Activated CD8-positive, alpha-beta memory T cell treated with anti-CD3 and anti-CD28 coated beads, Interleukin-2, amount 50 U/mL, for 48 hours (primary cell): ENCODE measurements around the gene SLC37A4.
"Not testable (repeated sequence)": the region's sequence is repeated elsewhere in the genome, so short reads cannot be mapped to it uniquely, and the experiment has no call there.

Experiments
- DNase-seq: peaks from one replicate; pipeline ENCODE4 v3.0.0-alpha.2; 2020

Gene SLC37A4

DNA sequence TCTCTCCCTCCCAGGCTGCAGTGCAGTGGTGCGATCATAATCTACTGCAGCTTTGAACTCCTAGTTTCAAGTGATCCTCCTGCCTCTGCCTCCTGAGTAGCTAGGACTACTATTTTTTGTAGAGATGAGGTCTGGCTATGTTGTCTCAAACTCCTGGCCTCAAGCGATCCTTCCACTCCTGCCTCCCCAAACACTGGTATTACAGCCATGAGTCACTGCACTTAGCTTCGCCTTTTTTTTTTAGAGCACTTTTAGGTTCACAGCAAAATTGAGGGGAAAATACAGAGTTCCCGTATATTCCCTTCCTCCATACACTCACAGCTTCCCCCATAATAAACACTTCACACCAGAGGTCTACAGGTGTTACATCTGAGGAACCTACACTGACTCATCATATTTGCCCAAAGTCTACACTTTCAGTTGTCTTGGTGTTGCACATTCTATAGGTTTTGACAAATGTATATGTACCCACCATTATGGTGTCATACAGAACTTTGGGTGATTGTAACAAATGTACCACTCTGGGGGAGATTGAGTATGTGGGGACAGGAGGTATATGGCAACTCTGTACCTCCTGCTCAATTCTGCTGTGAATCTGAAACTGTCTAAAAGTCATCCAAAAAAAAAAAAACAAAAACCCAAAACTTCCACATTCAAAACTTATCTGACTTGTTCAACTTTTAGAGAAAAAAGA lies 11.3 kb upstream of the SLC37A4 start:
- DNase-seq, result no peak

DNA sequence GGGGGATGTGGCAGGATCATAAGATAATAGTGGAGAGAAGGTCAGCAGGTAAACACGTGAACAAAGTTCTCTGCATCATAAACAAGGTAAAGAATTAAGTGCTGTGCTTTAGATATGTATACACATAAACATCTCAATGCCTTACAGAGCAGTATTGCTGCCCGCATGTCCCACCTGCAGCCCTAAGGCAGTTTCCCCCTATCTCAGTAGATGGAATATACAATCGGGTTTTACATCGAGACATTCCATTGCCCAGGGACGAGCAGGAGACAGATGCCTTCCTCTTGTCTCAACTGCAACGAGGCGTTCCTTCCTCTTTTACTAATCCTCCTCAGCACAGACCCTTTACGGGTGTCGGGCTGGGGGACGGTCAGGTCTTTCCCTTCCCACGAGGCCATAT lies 8.8 kb upstream of the SLC37A4 start:
- not testable (repeated sequence) for DNase-seq

DNA sequence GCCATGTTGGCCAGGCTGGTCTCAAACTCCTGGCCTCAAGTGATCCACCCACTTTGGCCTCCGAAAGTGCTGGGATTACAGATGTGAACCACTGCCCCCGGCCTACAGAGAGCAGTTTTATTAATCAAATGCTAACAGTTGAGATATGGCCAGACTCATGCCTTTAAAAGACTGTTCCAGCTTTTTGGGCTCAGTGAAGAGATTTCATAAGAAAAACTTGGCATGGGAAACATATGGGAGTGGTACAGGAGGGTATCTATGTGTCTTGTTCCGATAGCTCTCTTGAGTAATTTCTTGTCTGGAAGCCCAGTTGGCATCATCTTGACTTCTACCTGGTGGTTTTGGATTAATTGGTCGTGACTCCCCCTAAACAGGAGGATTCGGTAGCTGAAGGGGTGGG lies 8.2 kb upstream of the SLC37A4 start:
- no peak for DNase-seq

DNA sequence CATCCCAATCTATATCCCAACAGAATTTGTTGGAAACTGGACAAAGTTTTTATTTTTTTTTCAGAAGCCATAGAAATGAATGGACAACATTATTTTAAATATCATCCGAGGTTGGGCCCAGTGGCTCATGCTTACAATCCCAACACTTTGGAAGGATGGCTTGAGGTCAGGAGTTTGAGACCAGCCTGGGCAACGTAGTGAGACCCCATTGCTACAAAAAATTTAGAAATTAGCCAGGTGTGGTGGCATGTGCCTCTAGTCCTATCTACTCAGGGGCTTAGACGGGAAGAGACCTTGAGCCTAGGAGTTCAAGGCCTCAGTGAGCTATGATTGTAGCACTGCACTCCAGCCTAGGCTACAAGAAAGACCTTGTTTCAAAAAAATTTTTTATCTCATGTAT lies 4.1 kb upstream of the SLC37A4 start:
- DNase-seq, result no peak

DNA sequence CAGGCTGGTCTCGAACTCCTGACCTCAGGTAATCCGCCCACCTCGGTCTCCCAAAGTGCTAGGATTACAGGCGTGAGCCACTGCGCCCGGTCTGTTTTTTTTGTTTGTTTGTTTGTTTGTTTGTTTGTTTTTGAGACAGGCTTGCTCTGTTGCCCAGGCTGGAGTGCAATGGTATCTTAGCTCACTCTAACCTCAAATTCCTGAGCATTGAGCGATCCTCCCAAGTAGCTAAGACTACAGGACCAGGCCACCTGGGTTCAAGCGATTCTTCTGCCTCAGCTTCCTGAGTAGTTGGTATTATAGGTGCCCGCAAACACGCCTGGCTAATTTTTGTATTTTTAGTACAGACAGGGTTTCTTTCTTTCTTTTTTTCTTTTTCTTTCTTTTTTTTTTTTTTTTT lies 2.7 kb upstream of the SLC37A4 start:
- not testable (repeated sequence) for DNase-seq

DNA sequence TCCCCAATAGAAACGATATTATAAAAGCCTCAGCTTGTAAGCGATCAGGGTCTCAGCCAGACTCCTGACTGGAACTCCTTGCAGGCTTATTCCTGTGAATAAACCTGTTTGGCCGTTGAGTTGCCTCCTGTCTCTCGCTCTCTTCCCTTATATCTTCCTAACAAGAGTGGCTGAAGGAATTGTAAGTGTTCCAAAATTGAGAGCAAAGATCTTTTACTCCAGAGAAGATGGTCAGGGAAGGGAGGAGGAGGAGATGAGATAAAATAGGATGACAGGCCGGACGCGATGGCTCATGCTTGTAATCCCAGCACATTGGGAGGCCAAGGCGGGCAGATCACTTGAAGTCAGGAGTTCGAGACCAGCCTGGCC lies 1.2 kb upstream of the SLC37A4 start:
- no peak for DNase-seq

DNA sequence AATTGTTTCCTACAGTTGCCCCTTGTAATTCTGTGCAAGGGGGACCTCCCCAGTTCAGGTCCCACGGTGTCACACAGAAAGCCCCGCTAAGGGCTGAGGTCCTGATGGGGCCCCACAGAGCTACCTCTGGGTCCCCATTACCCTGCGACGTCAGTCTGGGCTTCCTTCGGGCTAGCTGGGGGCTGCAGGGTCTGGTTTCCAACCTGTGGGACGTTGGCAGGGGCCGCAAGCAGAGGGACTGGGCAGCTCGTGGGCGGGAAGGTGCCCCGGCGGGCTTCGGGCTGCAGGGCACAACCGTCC lies 698 bp downstream of the SLC37A4 start:
- no peak for DNase-seq

DNA sequence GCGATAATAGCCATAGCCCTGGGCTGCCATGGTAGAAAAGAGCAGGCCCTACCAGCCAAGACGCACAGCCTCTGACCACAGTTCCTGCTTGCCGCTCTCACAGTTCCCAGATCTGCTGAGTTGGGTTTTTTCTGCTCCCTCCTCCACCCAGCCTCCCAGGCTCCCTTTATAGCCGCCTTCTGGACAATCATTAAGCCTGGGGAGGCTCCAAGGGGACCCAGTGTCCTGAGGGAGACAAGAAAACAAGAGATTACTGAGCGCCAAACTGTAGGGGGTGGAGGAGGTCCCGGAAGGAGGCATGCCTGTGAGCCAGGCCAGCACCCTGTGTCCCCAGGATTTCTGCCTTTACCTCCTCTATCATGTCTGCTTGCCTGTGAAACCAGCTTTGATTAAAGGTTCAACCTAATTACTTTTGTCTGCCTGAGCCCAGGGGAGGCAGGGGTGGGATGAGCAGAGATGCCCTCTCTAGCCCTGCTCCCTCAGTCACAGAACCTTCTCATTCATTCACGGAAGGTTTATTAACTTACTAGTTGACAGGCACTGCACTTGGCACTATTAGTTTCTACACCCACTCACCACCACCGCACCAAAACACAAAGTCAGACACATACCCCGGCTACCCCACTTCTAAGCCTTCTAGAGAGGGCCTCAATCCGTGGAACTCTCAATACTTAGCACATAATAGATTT lies 1.2 kb downstream of the SLC37A4 start:
- DNase-seq, result no peak

DNA sequence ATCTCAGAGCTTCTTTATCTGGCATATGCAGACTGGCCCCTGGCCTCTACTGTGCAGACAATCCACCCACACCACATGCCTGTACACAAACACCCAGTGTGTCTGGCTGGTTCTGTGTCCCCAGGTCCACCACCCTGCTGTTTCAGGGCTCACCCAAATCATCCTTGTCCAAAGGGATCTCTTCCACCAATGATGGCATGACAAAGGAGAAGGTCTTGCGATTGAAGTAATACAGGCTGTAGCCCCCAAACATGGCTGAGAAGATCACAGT lies 1.7 kb downstream of the SLC37A4 start:
- no peak for DNase-seq

DNA sequence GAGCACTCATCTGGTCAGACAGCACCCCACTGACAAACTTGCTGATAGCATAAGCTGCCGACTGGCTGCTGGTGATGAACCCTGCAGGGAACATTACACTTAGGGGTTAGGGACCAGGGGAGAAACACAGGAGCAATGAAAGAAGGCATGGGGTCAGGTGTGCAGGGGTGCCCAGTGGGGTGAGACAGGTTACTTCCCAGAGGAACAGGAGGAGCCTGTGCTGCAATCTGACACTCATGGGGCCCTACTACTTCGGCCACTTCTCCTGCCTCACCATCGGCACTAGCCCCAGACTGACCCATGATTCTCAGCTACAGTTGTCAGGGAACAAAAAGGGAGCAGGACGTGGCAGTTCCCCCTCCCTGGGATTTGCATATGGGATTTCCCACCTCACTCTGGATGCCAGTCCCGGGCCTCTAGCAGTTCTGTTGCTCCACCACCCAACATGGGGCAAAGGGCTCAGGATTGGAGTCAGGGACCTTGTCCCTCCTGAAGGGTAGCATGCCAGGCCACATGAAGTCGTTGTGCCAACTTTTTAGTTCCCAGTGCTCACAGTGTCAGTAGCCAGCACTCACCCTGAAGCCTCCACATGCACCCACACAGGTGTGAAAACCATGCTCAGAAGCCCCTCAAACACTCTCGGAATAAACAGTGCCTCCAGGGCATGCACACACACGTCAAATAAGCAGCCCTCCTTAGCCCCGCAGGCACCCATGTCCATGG lies 2.2 kb downstream of the SLC37A4 start:
- DNase-seq, result no peak

DNA sequence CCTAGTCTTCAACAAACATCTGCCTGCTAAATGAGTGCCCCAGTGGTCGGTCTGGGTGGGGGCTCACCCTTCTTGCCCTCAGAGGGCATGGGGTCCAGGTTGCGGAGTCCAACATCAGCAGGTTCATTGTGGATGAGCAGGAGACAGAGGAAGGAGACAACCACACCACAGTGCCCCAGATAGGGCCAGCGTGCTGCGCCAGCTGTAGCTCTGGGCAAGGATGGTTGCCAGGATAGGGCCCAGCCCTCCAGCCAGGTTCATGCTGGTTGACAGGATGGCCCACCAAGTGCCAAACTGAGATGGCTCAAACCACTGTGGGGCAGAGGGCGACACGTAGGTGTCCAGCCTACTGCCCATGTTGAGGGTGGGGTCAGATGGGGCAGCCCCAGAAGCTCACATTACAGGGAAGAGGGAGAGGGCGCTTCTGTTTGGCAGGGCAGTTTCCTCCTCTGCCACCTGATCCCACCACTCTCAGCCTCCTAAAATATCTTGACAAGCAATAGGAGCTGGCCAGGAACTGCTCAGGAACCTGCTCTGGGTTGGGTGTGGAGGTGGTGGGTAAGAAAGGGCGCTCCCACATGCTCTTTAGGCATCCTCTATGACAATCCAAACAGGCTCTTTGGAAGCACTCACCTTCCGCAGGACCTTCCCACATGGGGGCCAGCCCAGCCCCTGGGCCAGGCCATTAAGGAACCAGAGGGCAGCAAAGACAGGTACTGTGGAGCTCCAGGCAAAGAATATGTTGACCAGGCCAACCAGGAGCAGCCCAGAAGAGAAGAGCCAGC lies 2.9 kb downstream of the SLC37A4 start:
- DNase-seq, result no peak

DNA sequence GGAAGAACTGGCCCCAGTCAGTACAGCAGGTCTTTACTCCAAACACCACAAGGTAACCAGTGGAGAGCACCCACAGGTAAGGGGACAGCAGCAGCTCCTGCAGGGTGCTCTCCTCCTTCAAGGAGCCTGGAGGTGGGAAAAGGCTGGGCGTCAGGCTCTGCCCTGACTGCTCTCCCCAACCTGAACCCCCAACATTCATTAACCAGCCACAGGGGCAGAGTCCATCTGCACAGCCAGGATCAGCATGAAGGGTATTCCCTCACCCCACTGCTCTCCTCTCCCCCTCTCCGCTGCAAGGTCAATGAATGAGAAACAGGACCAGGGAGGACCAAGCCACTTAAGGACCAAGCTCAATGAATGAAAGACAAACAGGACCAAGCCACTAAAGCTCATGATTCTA lies 3.7 kb downstream of the SLC37A4 start:
- no peak for DNase-seq

DNA sequence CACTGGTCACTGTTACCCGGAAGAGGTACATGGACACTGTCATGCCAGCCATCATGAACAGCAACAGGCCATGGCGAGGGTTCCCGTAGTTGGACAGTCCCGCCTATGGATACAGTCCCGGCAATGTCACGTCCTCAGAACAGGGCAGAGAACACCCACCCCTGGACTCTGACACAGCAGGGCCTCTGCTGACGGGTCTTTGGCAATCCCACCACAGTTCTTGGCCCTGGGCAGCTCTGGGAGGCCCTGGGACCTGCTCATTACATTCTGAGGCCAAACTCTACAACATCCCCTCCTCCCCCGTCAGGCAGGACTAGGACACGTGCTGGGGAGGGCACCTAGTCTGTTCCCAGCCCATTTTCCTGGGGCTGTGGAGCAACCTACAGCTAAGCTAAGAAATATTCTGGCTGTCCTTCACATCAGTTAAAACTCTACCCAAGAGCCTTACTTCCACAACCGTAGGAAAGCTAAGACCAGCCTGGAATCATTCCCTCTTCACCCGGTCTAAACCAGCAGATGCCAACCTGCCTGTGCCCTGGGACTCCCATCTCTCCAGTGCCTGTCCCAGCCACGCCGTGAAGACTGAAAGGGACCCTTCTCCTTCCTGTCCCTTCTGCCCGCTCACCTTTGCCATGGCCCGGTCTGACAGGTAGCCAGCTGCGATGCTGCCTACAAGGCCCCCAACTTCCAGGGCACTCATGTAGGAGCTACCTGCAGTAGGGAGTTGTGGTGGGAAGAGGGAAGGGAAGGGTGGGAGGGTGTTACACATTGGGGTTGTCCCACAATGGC lies 4.5 kb downstream of the SLC37A4 start:
- no peak for DNase-seq

DNA sequence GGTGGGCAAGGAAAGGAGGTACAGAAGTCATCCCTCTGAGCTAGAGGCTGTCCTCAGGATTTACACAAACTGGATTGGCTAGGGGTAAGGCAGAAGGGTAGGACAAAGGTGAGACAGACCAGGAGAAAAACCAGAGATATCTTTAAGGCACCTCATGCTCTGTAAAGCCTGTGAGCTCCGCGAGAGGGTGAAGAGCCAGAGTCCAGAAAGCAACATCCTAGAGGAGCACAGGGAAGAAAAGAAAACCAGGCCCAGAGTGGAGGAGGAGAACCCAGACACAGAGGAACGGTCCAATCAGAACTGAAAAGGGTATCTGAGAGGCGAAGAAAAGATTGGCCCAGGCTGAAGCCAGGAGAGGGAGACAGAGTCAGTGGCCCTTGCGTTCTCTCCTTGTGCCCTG lies 5.1 kb downstream of the SLC37A4 start:
- no peak for DNase-seq

DNA sequence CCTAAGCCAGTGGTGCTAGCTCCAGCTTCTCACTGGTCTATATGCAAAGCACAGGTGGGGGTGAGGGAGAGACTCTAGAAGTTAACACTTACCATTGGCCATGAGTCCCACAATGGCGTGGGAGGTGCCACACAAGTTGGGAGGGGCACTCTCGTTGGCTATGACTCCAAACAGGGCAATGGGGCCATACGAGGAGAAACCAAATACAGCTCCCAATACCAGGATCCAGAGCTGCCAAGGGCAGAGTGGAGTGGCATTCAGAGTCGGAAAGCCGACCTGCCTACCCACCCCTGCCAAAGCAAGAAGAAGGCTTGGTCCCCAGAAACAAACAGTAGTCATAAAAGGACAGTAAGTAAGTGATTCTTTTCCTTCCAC lies 5.6 kb downstream of the SLC37A4 start:
- DNase-seq, result no peak

DNA sequence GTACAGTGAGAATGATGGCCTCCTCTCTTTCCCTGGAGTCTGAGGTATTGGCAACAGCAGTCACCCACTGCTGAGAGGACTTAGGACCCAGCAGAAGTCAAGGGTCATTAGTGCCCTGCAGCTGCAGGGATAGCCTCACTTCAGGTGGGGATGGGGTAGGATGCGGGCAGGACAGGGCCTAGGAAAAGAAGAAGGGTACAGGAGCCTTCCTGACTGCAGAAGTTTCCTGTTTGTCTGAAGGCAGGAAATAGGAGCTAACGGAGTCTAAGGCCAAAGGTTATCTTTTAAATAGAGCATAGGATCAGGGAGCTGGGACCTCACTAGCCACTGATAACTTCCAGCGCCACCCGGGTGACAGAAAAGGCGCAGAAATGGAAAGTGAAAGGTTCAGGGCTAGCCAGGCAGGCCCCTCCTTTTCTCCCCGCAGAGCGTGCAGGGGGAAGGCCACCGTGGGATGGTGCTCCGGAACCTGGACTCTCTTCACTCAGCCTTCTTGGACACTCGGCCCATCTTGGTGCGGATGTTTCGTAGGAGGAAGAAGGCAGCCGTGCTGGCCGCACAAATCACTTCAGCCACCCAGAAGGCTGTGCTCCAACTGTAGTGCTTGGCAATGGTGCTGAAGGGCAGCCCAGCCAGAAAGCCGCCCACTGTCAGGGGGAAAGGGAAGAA lies 6.1 kb downstream of the SLC37A4 start:
- no peak for DNase-seq

DNA sequence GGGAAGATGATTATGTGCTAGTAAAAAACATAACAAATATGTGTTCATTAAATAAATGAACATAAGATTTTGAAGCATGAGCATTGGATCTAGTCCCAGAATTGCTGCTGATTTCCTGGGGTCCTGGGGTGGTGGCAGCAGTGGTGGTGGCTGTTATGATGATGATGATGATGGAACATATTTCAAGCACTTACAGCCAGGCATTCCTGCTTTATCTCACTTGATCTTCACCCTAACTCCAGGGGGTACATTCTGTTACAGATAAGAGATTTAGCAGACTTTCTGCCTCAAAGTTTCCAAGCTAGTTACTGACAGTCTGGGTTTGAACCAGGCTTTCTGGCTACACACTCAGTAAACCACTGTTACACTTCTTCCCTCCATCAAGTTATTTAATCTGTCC lies 6.9 kb downstream of the SLC37A4 start:
- DNase-seq, result no peak

DNA sequence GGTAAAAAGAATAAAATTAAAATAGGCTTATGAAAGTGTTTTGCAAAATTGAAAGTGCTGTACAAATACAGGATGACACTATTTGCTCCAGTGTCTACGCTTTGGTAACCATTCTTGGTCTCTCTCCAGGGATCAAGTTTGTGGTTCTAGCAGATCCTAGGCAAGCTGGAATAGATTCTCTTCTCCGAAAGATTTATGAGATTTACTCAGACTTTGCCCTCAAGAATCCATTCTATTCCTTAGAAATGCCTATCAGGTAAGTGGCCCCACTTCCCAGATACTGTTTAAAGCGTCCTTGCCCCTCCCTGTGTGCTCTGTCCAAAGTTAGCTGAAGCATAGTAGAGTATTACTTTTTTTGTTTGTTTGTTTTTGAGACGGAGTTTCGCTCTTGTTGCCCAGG lies 9.0 kb downstream of the SLC37A4 start:
- no peak for DNase-seq

DNA sequence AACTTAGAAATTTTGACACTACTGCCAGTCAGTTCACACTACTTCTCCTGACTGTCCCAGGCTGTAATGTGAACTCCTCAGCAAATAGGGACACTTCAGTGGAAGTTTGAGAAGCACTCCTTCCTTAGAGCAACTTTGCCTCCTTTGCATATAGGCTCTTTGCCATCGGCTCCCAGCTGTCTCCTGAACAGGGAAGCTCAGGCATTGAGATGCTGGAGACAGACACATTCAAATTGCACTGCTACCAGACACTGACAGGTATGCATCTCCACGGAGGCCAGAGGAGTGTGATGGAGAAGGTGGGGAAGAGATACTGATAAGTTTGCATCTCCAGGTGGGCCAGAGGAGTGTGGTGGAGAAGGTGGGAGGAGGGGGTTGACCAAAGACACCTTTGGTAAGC lies 10.7 kb downstream of the SLC37A4 start:
- DNase-seq, result no peak

DNA sequence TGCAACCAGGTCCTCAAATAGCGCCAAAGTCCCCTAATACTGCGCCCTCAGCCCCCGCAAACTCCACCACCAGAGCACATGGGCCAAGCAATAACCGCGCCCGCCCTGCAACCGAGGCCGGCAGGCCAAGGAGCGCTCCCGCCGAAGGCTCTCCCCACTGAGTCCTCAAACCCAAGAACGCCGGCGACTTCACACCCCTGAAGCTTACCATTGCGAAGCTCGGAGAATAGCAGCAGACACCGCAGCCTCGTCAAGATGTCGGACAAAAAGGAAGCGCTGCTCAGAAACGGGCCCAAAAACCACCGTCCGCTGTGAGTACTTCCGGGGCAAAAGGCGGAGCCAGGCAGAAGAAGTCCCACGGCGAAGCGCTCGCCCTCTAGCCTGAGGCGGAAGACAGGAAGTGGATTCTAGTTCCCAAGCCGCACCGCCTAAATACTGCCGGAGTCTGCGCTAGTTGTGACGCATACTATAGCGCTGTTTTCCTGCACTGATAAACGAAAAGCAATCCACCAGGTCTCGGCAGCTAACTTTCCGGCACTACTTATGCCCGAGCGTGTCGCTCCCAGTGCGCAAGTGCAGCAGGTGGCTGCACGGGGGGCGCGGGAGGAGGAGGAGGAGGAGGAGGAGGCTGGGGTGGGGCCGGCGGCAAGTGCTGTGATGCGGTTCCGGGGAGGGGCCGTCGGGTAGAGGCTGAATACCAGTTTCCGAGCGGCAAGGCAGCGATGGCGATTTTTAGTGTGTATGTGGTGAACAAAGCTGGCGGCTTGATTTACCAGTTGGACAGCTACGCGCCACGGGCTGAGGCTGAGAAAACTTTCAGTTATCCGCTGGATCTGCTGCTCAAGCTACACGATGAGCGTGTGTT lies 12.4 kb downstream of the SLC37A4 start, which contains the start of the genes RPS25 and TRAPPC4:
TSS of gene RPS25 (minus strand) at position 270 of the 865 bp plus-strand sequence. CDS start at position 211, 59 bp downstream.
TSS of gene TRAPPC4 (plus strand) at position 693 of the 865 bp plus-strand sequence. CDS start at position 723, 30 bp downstream.
- peak; percentile 93 for DNase-seq

DNA sequence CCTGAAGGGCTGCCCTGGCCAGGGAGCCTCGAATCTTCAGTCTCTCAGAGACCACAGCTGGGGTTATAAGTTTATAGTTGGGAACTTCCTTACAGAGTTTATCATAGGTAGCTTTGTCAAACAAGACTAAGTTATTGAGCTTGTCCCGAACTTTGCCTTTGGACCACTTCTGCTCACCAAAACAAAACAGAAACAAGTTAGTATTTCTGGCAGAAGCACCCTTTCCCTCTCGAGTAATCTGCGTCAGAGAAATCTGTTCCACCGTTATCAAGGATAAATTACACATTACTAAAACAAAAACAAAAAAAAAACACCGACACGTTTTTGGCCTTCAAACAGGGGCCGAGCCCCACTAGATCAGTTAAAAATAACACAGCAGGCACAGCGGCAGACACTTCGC lies 13.3 kb downstream of the SLC37A4 start:
- not testable (repeated sequence) for DNase-seq
